ENCODE data around the gene CDH4.

DNA sequence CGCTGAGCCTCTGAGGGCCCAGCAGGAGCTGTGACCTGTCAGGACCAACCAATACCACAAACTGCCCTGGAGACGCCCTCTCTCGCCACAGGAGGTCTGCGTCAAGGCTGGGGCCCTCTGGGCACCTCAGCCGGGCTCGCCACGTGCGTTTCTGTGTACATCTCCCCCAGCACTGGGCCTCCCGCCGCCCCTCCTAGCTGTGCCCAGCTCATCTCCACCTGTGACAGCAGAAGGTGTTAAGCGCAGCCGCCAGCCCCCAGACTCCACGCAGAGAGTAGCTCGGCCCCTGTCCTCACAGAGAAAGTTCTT, 722.2 kb downstream of the CDH4 start:
- no peak for TF ChIP-seq ZNF433 (tag by site-specific recombination; IDR thresholded peaks at IDR 0.05; ENCODE audit: low read depth)
- no peak for TF ChIP-seq ZNF510 (tag by site-specific recombination; IDR thresholded peaks at IDR 0.05; ENCODE audit: insufficient replicate concordance)
- no peak for TF ChIP-seq ZNF561 (tag by site-specific recombination; IDR thresholded peaks at IDR 0.05; ENCODE audit: borderline replicate concordance)
- TF ChIP-seq ZNF121 (tag by site-specific recombination; IDR thresholded peaks at IDR 0.05): no peak
- TF ChIP-seq, protein P1, sequence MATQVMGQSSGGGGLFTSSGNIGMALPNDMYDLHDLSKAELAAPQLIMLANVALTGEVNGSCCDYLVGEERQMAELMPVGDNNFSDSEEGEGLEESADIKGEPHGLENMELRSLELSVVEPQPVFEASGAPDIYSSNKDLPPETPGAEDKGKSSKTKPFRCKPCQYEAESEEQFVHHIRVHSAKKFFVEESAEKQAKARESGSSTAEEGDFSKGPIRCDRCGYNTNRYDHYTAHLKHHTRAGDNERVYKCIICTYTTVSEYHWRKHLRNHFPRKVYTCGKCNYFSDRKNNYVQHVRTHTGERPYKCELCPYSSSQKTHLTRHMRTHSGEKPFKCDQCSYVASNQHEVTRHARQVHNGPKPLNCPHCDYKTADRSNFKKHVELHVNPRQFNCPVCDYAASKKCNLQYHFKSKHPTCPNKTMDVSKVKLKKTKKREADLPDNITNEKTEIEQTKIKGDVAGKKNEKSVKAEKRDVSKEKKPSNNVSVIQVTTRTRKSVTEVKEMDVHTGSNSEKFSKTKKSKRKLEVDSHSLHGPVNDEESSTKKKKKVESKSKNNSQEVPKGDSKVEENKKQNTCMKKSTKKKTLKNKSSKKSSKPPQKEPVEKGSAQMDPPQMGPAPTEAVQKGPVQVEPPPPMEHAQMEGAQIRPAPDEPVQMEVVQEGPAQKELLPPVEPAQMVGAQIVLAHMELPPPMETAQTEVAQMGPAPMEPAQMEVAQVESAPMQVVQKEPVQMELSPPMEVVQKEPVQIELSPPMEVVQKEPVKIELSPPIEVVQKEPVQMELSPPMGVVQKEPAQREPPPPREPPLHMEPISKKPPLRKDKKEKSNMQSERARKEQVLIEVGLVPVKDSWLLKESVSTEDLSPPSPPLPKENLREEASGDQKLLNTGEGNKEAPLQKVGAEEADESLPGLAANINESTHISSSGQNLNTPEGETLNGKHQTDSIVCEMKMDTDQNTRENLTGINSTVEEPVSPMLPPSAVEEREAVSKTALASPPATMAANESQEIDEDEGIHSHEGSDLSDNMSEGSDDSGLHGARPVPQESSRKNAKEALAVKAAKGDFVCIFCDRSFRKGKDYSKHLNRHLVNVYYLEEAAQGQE (tag by site-specific recombination; IDR thresholded peaks at IDR 0.05): no peak
- no peak for TF ChIP-seq CTCF (tag by site-specific recombination; IDR thresholded peaks at IDR 0.05)
- TF ChIP-seq SP7 (tag by site-specific recombination; IDR thresholded peaks at IDR 0.05): no peak
- no peak for TF ChIP-seq ZNF274 (IDR thresholded peaks at IDR 0.05; ENCODE audit: low read length)
- TF ChIP-seq ZNF274 (tag by site-specific recombination; IDR thresholded peaks at IDR 0.05; ENCODE audit: borderline replicate concordance): no peak
- TF ChIP-seq ZNF501 (tag by site-specific recombination; IDR thresholded peaks at IDR 0.05): no peak
- TF ChIP-seq SP2 (tag by site-specific recombination; IDR thresholded peaks at IDR 0.05): no peak
- no peak for TF ChIP-seq SETDB1 (IDR thresholded peaks at IDR 0.05; ENCODE audit: insufficient read length, low read length)
- TF ChIP-seq TRIM28 (IDR thresholded peaks at IDR 0.05; ENCODE audit: borderline replicate concordance, low read length): no peak
